ENCODE results near the gene CDK5RAP1. TPM values are rescaled to one million over a fixed set of nuclear protein-coding genes. Genes with fewer than 3 reads are reported as not detected.
"Not testable (repeated sequence)": the region's sequence is repeated elsewhere in the genome, so short reads cannot be mapped to it uniquely, and the experiment has no call there.

The CDK5RAP1 gene
- total and polyA plus RNA-seq, 2 experiments from 2014 or later = 18.3 to 24.9 TPM

GRCh38 chr20:33443512-33444239, 42.4 kb upstream of the CDK5RAP1 start, which contains the start of gene SNTA1:
Gene SNTA1, minus strand, starts transcription at chr20:33443763. Its CDS starts 143 bp downstream, at chr20:33443620.
- Histone ChIP-seq H4K20me1 (ENCODE audit: insufficient read depth) (no peaks in the 10 kb centered on the region), H3K27ac (no peak within 1 kb of the TSS), H3K79me2 (ENCODE audit: insufficient read depth) (no peaks in the 10 kb centered on the region), H3K9me3 (ENCODE audit: low read depth) (no peaks in the 10 kb centered on the region), H3K9me2 (ENCODE audit: insufficient read depth) (no peaks in the 10 kb centered on the region), H3K27me3 (replicated peaks; ENCODE audit: insufficient read depth) (no peaks in the 10 kb centered on the region), H3K4me1 (ENCODE audit: insufficient read depth) (no peaks in the 10 kb centered on the region), H2AFZ (peak within 1 kb of the TSS; percentile 84), H3K4me3 (peak within 1 kb of the TSS; percentile 81), H3K36me3 (ENCODE audit: low read depth) (no peaks in the 10 kb centered on the region), H3K4me2 (ENCODE audit: unreplicated experiment) (peak within 1 kb of the TSS; percentile 83), H3F3A (ENCODE audit: insufficient read depth) (no peaks in the 10 kb centered on the region), H3K9ac (peak within 1 kb of the TSS; percentile 77)
- WGBS, 2 experiments (ENCODE audit: low coverage in 1 of 2, low lambda C conversion rate in 2 of 2, missing lambda C conversion rate in 2 of 2) = 1 to 2% methylated on average over 29 to 60 of the region's 75 CpGs
- peak; percentile 87 for DNase-seq
- TF ChIP-seq EZH2phosphoT487 (IDR thresholded peaks at IDR 0.05; ENCODE audit: insufficient read depth, low read depth) (no peak), EZH2 (IDR thresholded peaks at IDR 0.05; ENCODE audit: insufficient read depth, poor library complexity, severe bottlenecking) (no peak)
- in situ Hi-C loops (cut with MboI) = no loop called here

GRCh38 chr20:33443006-33443511, 41.7 kb upstream of the CDK5RAP1 start:
- in situ Hi-C loops (cut with MboI) = no loop called here
- H3K79me2 ChIP-seq (ENCODE audit: insufficient read depth) = no peaks in the 10 kb centered on the region
- WGBS, 2 experiments (ENCODE audit: low coverage in 1 of 2, low lambda C conversion rate in 2 of 2, missing lambda C conversion rate in 2 of 2) = 3 to 6% methylated on average over 18 to 41 of the region's 45 CpGs
- H4K20me1 ChIP-seq (ENCODE audit: insufficient read depth) = no peaks in the 10 kb centered on the region
- no peaks in the 10 kb centered on the region for H3K9me2 ChIP-seq (ENCODE audit: insufficient read depth)
- H3K27ac ChIP-seq = no peak overlapping the region
- no peaks in the 10 kb centered on the region for H3K9me3 ChIP-seq (ENCODE audit: low read depth)
- no peak for TF ChIP-seq EZH2phosphoT487 (IDR thresholded peaks at IDR 0.05; ENCODE audit: insufficient read depth, low read depth)
- TF ChIP-seq EZH2 (IDR thresholded peaks at IDR 0.05; ENCODE audit: insufficient read depth, poor library complexity, severe bottlenecking) = no peak
- H3K4me2 ChIP-seq (ENCODE audit: unreplicated experiment) = peak overlapping the region; percentile 83
- H3K4me3 ChIP-seq = peak overlapping the region; percentile 81
- no peaks in the 10 kb centered on the region for H3F3A ChIP-seq (ENCODE audit: insufficient read depth)
- peak overlapping the region; percentile 77 for H3K9ac ChIP-seq
- H3K4me1 ChIP-seq (ENCODE audit: insufficient read depth) = no peaks in the 10 kb centered on the region
- no peaks in the 10 kb centered on the region for H3K27me3 ChIP-seq (replicated peaks; ENCODE audit: insufficient read depth)
- peak; percentile 65 for DNase-seq
- no peaks in the 10 kb centered on the region for H3K36me3 ChIP-seq (ENCODE audit: low read depth)
- H2AFZ ChIP-seq = peak overlapping the region; percentile 84

- Histone ChIP-seq H3K4me3 (peak overlapping the region; percentile 81), H2AFZ (peak overlapping the region; percentile 84), H3K4me2 (ENCODE audit: unreplicated experiment) (peak overlapping the region; percentile 83), H3K79me2 (ENCODE audit: insufficient read depth) (no peaks in the 10 kb centered on the region), H3K9ac (peak overlapping the region; percentile 77), H3K27me3 (replicated peaks; ENCODE audit: insufficient read depth) (no peaks in the 10 kb centered on the region), H3K9me3 (ENCODE audit: low read depth) (no peaks in the 10 kb centered on the region), H3K4me1 (ENCODE audit: insufficient read depth) (no peaks in the 10 kb centered on the region), H3K36me3 (ENCODE audit: low read depth) (no peaks in the 10 kb centered on the region), H4K20me1 (ENCODE audit: insufficient read depth) (no peaks in the 10 kb centered on the region), H3F3A (ENCODE audit: insufficient read depth) (no peaks in the 10 kb centered on the region), H3K27ac (no peak overlapping the region), H3K9me2 (ENCODE audit: insufficient read depth) (no peaks in the 10 kb centered on the region)
- 73 to 77% methylated on average over 9 of the region's 9 CpGs for WGBS, 2 experiments (ENCODE audit: low coverage in 1 of 2, low lambda C conversion rate in 2 of 2, missing lambda C conversion rate in 2 of 2)
- TF ChIP-seq EZH2phosphoT487 (IDR thresholded peaks at IDR 0.05; ENCODE audit: insufficient read depth, low read depth) = no peak
- no peak for TF ChIP-seq EZH2 (IDR thresholded peaks at IDR 0.05; ENCODE audit: insufficient read depth, poor library complexity, severe bottlenecking)
- DNase-seq = no peak
- in situ Hi-C loops (cut with MboI) = no loop called here
These were observed 41.1 kb upstream of the CDK5RAP1 start for GRCh38 chr20:33442136-33443005.

GRCh38 chr20:33441142-33441955, 40.0 kb upstream of the CDK5RAP1 start:
- no peak overlapping the region for H2AFZ ChIP-seq
- no peak for DNase-seq
- H3K9ac ChIP-seq = no peak overlapping the region
- no peak for TF ChIP-seq EZH2phosphoT487 (IDR thresholded peaks at IDR 0.05; ENCODE audit: insufficient read depth, low read depth)
- TF ChIP-seq EZH2 (IDR thresholded peaks at IDR 0.05; ENCODE audit: insufficient read depth, poor library complexity, severe bottlenecking) = no peak
- H3K9me3 ChIP-seq (ENCODE audit: low read depth) = no peaks in the 10 kb centered on the region
- no peaks in the 10 kb centered on the region for H3K36me3 ChIP-seq (ENCODE audit: low read depth)
- in situ Hi-C loops (cut with MboI) = no loop called here
- H3K79me2 ChIP-seq (ENCODE audit: insufficient read depth) = no peaks in the 10 kb centered on the region
- no peaks in the 10 kb centered on the region for H3F3A ChIP-seq (ENCODE audit: insufficient read depth)
- H3K27me3 ChIP-seq (replicated peaks; ENCODE audit: insufficient read depth) = no peaks in the 10 kb centered on the region
- no peak overlapping the region for H3K27ac ChIP-seq
- no peak overlapping the region for H3K4me3 ChIP-seq
- WGBS, 2 experiments (ENCODE audit: low coverage in 1 of 2, low lambda C conversion rate in 2 of 2, missing lambda C conversion rate in 2 of 2) = 82 to 90% methylated on average over 7 of the region's 7 CpGs
- no peaks in the 10 kb centered on the region for H3K4me1 ChIP-seq (ENCODE audit: insufficient read depth)
- H4K20me1 ChIP-seq (ENCODE audit: insufficient read depth) = no peaks in the 10 kb centered on the region
- H3K9me2 ChIP-seq (ENCODE audit: insufficient read depth) = no peaks in the 10 kb centered on the region
- no peak overlapping the region for H3K4me2 ChIP-seq (ENCODE audit: unreplicated experiment)

DNA sequence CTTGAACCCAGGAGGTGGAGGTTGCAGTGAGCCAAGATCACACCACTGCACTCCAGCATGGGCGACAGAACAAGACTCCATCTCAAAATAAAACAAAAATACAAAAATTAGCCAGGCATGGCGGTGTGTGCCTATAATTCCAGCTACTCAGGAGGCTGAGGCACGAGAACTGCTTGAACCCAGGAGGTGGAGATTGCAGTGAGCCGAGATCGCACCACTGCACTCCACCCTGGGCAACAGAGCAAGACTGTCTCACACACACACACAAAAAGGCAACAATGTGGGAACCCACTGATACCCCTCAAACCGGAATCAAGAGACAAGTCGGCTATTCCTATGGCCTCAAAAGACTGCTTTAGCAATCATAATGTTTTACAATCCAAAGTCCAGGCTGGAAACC, 39.2 kb upstream of the CDK5RAP1 start:
- H3K4me2 ChIP-seq (ENCODE audit: unreplicated experiment); H3K9me2 ChIP-seq (ENCODE audit: insufficient read depth); H3F3A ChIP-seq (ENCODE audit: insufficient read depth); DNase-seq; H3K36me3 ChIP-seq (ENCODE audit: low read depth); H3K27me3 ChIP-seq (replicated peaks; ENCODE audit: insufficient read depth); H4K20me1 ChIP-seq (ENCODE audit: insufficient read depth); in situ Hi-C loops (cut with MboI); H2AFZ ChIP-seq; H3K9ac ChIP-seq; H3K4me1 ChIP-seq (ENCODE audit: insufficient read depth); H3K4me3 ChIP-seq; H3K79me2 ChIP-seq (ENCODE audit: insufficient read depth); H3K27ac ChIP-seq; H3K9me3 ChIP-seq (ENCODE audit: low read depth): not testable (repeated sequence)
- WGBS, 2 experiments (ENCODE audit: low coverage in 1 of 2, low lambda C conversion rate in 2 of 2, missing lambda C conversion rate in 2 of 2) = 77 to 84% methylated on average over 7 of the region's 7 CpGs

Data from GM23248 (cell line).